HEK293 (cell line): ENCODE data around the gene MMD2.

ENCODE experiments used
- CTCF ChIA-PET: fragments of 350-600 bp; formaldehyde crosslinking; extraction: SDS; loops from one replicate; lab custom pipeline; 2021; ENCODE audit warnings: antibody characterized with exemption; lab: Yijun Ruan, JAX
- POLR2A ChIA-PET: fragments of 300-600 bp; formaldehyde crosslinking; extraction: SDS; loops from one replicate; lab custom pipeline; 2020; ENCODE audit warnings: antibody characterized with exemption, inconsistent platforms; lab: Yijun Ruan, JAX
- H3K27ac ChIP-seq: fragments of 200-500 bp; sonication (Bioruptor generic); 2 replicates; pipeline ENCODE4 v1.5.1; 2014; ENCODE audit warnings: low read depth, low read length, control low read depth, inconsistent platforms; ENCODE audit errors: extremely low read depth
- H3K36me3 ChIP-seq, 2 experiments: fragments of 200-500 bp in 1 of 2; sonication (Bioruptor generic) in 1 of 2; 1 replicate in 1 of 2; 2 replicates in 1 of 2; pipeline ENCODE4 v1.5.1; 2014 to 2017; ENCODE audit warnings: inconsistent platforms in 2 of 2, low read length in 2 of 2; ENCODE audit not compliant: control insufficient read depth in 2 of 2, insufficient read depth in 1 of 2
- H3K4me1 ChIP-seq: fragments of 200-500 bp; sonication (Bioruptor generic); 2 replicates; pipeline ENCODE4 v1.5.1; 2014; ENCODE audit warnings: mild to moderate bottlenecking, low read length, inconsistent platforms; ENCODE audit not compliant: control insufficient read depth, insufficient read depth
- H3K4me3 ChIP-seq: 2 replicates; pipeline ENCODE4 v1.5.1; 2011; ENCODE audit warnings: low read depth, mild to moderate bottlenecking, control low read depth, low read length, moderate library complexity
- H3K9me3 ChIP-seq: fragments of 200-500 bp; sonication (Bioruptor generic); 2 replicates; pipeline ENCODE4 v1.5.1; 2014; ENCODE audit warnings: low read depth, low read length, inconsistent platforms; ENCODE audit not compliant: control insufficient read depth, insufficient read depth
- BCL11A ChIP-seq: fragments of 450-650 bp; formaldehyde crosslinking; IDR thresholded peaks from 2 replicates; pipeline ENCODE4 v1.5.1; 2016; ENCODE audit warnings: low read depth, missing biosample characterization, missing genetic modification characterization
- GLI2 ChIP-seq: fragments of 450-650 bp; formaldehyde crosslinking; IDR thresholded peaks from 2 replicates; pipeline ENCODE4; 2017; ENCODE audit warnings: missing biosample characterization, missing genetic modification characterization, low read depth, borderline replicate concordance
- GLIS1 ChIP-seq: fragments of 450-650 bp; formaldehyde crosslinking; IDR thresholded peaks from 2 replicates; pipeline ENCODE4 v1.5.1; 2016; ENCODE audit warnings: missing biosample characterization, missing genetic modification characterization
- OVOL3 ChIP-seq: fragments of 450-650 bp; formaldehyde crosslinking; IDR thresholded peaks from 2 replicates; pipeline ENCODE4 v1.5.1; 2016; ENCODE audit warnings: missing biosample characterization, missing genetic modification characterization
- PRDM1 ChIP-seq: fragments of 450-650 bp; formaldehyde crosslinking; IDR thresholded peaks from 2 replicates; pipeline ENCODE4; 2016; ENCODE audit warnings: missing biosample characterization, missing genetic modification characterization
- SP7 ChIP-seq: fragments of 450-650 bp; formaldehyde crosslinking; IDR thresholded peaks from 2 replicates; pipeline ENCODE4 v1.5.1; 2016; ENCODE audit warnings: missing biosample characterization, missing genetic modification characterization
- YY1 ChIP-seq: fragments of 450-650 bp; formaldehyde crosslinking; IDR thresholded peaks from 2 replicates; pipeline ENCODE4 v1.5.1; 2018; ENCODE audit warnings: missing biosample characterization, missing genetic modification characterization
- ZBTB8A ChIP-seq: fragments of 450-650 bp; formaldehyde crosslinking; IDR thresholded peaks from 2 replicates; pipeline ENCODE4 v1.5.1; 2016; ENCODE audit warnings: missing biosample characterization, missing genetic modification characterization
- ZFP69B ChIP-seq: fragments of 450-650 bp; formaldehyde crosslinking; IDR thresholded peaks from 2 replicates; pipeline ENCODE4 v1.5.1; 2016; ENCODE audit warnings: missing biosample characterization, missing genetic modification characterization
- ZNF157 ChIP-seq: fragments of 450-650 bp; formaldehyde crosslinking; IDR thresholded peaks from 2 replicates; pipeline ENCODE4 v1.5.1; 2016; ENCODE audit warnings: missing biosample characterization, missing genetic modification characterization
- ZNF175 ChIP-seq: fragments of 450-650 bp; formaldehyde crosslinking; IDR thresholded peaks from 2 replicates; pipeline ENCODE4 v1.5.1; 2016; ENCODE audit warnings: missing biosample characterization, missing genetic modification characterization
- ZNF341 ChIP-seq: fragments of 450-650 bp; formaldehyde crosslinking; IDR thresholded peaks from 2 replicates; pipeline ENCODE4; 2016; ENCODE audit warnings: low read depth, missing biosample characterization, missing genetic modification characterization
- ZNF366 ChIP-seq: fragments of 450-650 bp; formaldehyde crosslinking; conservative IDR thresholded peaks from 2 replicates; pipeline ENCODE4 v1.5.1; 2016; ENCODE audit warnings: missing biosample characterization, missing genetic modification characterization
- ZNF501 ChIP-seq: fragments of 450-650 bp; formaldehyde crosslinking; IDR thresholded peaks from 2 replicates; pipeline ENCODE4 v1.5.1; 2016; ENCODE audit warnings: missing biosample characterization, missing genetic modification characterization
- ZNF555 ChIP-seq: fragments of 450-650 bp; formaldehyde crosslinking; conservative IDR thresholded peaks from 2 replicates; pipeline ENCODE4 v1.5.1; 2017; ENCODE audit warnings: missing biosample characterization, mild to moderate bottlenecking, missing genetic modification characterization, inconsistent platforms
- ZNF558 ChIP-seq: fragments of 450-650 bp; formaldehyde crosslinking; IDR thresholded peaks from 2 replicates; pipeline ENCODE4 v1.5.1; 2016; ENCODE audit warnings: missing biosample characterization, missing genetic modification characterization
- ZNF600 ChIP-seq: fragments of 450-650 bp; formaldehyde crosslinking; IDR thresholded peaks from 2 replicates; pipeline ENCODE4 v1.5.1; 2016; ENCODE audit warnings: missing biosample characterization, missing genetic modification characterization
- TF ChIP-seq, protein P1 (sequence below): fragments of 450-650 bp; formaldehyde crosslinking; IDR thresholded peaks from 2 replicates; pipeline ENCODE4 v1.5.1; 2016; ENCODE audit warnings: missing biosample characterization, missing genetic modification characterization
- TF ChIP-seq, protein P2 (sequence below): fragments of 450-650 bp; formaldehyde crosslinking; IDR thresholded peaks from 2 replicates; pipeline ENCODE4 v1.5.0; 2017; ENCODE audit warnings: missing biosample characterization, missing genetic modification characterization, borderline replicate concordance
- TF ChIP-seq, protein P3 (sequence below): fragments of 450-650 bp; IDR thresholded peaks from 2 replicates; pipeline ENCODE4 v1.5.1; 2018; ENCODE audit warnings: missing biosample characterization, missing genetic modification characterization
- TF ChIP-seq, protein P4 (sequence below): fragments of 450-650 bp; formaldehyde crosslinking; IDR thresholded peaks from 2 replicates; pipeline ENCODE4 v1.5.1; 2016; ENCODE audit warnings: missing biosample characterization, missing genetic modification characterization

MMD2 gene

DNA sequence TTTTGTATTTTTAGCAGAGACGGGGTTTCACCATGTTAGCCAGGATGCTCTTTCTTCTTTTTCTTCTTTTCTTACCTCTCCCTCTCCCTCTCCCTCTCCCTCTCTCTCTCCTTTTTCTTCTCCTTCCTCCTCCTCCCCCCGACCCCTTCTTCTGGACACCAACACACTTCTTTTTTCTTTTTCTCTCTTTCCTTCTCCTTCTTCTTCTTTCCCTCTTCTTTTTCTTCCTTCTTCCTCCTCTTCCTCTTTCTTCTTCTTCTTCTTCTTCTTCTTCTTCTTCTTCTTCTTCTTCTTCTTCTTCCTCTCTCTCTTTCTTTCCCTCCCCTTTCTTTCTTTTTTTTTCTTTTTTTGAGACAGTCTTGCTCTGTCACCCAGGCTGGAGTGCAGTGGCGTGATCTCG is 14.0 kb downstream of the MMD2 start:
- Histone ChIP-seq H3K36me3 (no peaks in the 10 kb centered on the region), H3K9me3 (no peaks in the 10 kb centered on the region), H3K4me1 (no peaks in the 10 kb centered on the region), H3K27ac (no peak overlapping the region), H3K4me3 (no peak overlapping the region)
- POLR2A ChIA-PET = no interaction called here
- TF ChIP-seq SP7 (tag by site-specific recombination) (no peak), ZNF501 (tag by site-specific recombination) (no peak), ZBTB8A (tag by site-specific recombination) (no peak), ZNF366 (tag by site-specific recombination) (peak; percentile 55), ZFP69B (tag by site-specific recombination) (no peak), ZNF175 (tag by site-specific recombination) (no peak), ZNF558 (tag by site-specific recombination) (no peak), BCL11A (no peak), ZNF157 (tag by site-specific recombination) (no peak), ZNF555 (no peak)
- TF ChIP-seq, protein P1, sequence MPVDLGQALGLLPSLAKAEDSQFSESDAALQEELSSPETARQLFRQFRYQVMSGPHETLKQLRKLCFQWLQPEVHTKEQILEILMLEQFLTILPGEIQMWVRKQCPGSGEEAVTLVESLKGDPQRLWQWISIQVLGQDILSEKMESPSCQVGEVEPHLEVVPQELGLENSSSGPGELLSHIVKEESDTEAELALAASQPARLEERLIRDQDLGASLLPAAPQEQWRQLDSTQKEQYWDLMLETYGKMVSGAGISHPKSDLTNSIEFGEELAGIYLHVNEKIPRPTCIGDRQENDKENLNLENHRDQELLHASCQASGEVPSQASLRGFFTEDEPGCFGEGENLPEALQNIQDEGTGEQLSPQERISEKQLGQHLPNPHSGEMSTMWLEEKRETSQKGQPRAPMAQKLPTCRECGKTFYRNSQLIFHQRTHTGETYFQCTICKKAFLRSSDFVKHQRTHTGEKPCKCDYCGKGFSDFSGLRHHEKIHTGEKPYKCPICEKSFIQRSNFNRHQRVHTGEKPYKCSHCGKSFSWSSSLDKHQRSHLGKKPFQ = 0 out of 2 replicates have a peak, but pooled peaks have one; percentile 2
- TF ChIP-seq, protein P2, sequence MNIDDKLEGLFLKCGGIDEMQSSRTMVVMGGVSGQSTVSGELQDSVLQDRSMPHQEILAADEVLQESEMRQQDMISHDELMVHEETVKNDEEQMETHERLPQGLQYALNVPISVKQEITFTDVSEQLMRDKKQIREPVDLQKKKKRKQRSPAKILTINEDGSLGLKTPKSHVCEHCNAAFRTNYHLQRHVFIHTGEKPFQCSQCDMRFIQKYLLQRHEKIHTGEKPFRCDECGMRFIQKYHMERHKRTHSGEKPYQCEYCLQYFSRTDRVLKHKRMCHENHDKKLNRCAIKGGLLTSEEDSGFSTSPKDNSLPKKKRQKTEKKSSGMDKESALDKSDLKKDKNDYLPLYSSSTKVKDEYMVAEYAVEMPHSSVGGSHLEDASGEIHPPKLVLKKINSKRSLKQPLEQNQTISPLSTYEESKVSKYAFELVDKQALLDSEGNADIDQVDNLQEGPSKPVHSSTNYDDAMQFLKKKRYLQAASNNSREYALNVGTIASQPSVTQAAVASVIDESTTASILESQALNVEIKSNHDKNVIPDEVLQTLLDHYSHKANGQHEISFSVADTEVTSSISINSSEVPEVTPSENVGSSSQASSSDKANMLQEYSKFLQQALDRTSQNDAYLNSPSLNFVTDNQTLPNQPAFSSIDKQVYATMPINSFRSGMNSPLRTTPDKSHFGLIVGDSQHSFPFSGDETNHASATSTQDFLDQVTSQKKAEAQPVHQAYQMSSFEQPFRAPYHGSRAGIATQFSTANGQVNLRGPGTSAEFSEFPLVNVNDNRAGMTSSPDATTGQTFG (tag by site-specific recombination) = no peak
- TF ChIP-seq, protein P3, sequence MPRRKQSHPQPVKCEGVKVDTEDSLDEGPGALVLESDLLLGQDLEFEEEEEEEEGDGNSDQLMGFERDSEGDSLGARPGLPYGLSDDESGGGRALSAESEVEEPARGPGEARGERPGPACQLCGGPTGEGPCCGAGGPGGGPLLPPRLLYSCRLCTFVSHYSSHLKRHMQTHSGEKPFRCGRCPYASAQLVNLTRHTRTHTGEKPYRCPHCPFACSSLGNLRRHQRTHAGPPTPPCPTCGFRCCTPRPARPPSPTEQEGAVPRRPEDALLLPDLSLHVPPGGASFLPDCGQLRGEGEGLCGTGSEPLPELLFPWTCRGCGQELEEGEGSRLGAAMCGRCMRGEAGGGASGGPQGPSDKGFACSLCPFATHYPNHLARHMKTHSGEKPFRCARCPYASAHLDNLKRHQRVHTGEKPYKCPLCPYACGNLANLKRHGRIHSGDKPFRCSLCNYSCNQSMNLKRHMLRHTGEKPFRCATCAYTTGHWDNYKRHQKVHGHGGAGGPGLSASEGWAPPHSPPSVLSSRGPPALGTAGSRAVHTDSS = peak; percentile 81
- CTCF ChIA-PET = no interaction called here

DNA sequence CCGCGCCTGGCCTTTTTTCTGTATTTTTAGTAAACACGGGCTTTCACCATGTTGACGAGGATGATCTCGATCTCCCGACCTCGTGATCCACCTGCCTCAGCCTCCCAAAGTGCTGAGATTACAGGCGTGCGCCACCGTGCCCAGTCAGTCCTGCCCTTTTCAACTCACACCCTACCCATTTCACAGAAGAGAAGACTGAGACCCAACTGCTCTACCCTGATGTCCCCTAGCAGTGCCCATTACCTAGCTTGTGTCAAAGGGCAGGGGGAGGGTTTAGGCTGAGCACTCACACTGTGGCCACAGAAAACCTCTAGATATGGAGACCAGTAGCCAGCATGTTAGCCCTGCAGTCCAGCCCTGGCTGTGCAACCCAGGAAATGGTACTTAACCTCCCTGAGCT is 15.7 kb downstream of the MMD2 start:
- CTCF ChIA-PET = no interaction called here
- POLR2A ChIA-PET = interaction anchor here (0.7 kb wide), 1 partner anchor 313 kb away, joined by 3 read pairs; no protein-coding TSS in a partner anchor

More for the DNA sequence above, 15.7 kb downstream of the MMD2 start:
- no peaks in the 10 kb centered on the region for H3K36me3 ChIP-seq
- TF ChIP-seq YY1 (tag by site-specific recombination) (no peak), ZNF600 (tag by site-specific recombination) (no peak), OVOL3 (tag by site-specific recombination) (no peak), ZBTB8A (tag by site-specific recombination) (no peak), PRDM1 (no peak), GLIS1 (tag by site-specific recombination) (no peak), GLI2 (no peak), ZNF341 (tag by site-specific recombination) (no peak)
- TF ChIP-seq, protein P4, sequence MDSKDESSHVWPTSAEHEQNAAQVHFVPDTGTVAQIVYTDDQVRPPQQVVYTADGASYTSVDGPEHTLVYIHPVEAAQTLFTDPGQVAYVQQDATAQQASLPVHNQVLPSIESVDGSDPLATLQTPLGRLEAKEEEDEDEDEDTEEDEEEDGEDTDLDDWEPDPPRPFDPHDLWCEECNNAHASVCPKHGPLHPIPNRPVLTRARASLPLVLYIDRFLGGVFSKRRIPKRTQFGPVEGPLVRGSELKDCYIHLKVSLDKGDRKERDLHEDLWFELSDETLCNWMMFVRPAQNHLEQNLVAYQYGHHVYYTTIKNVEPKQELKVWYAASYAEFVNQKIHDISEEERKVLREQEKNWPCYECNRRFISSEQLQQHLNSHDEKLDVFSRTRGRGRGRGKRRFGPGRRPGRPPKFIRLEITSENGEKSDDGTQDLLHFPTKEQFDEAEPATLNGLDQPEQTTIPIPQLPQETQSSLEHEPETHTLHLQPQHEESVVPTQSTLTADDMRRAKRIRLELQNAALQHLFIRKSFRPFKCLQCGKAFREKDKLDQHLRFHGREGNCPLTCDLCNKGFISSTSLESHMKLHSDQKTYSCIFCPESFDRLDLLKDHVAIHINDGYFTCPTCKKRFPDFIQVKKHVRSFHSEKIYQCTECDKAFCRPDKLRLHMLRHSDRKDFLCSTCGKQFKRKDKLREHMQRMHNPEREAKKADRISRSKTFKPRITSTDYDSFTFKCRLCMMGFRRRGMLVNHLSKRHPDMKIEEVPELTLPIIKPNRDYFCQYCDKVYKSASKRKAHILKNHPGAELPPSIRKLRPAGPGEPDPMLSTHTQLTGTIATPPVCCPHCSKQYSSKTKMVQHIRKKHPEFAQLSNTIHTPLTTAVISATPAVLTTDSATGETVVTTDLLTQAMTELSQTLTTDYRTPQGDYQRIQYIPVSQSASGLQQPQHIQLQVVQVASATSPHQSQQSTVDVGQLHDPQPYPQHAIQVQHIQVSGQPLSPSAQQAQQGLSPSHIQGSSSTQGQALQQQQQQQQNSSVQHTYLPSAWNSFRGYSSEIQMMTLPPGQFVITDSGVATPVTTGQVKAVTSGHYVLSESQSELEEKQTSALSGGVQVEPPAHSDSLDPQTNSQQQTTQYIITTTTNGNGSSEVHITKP = no peak
- TF ChIP-seq, all 188 proteins: peak for 0
- Histone ChIP-seq H3K27ac (no peak overlapping the region), H3K4me3 (no peak overlapping the region), H3K4me1 (no peaks in the 10 kb centered on the region), H3K9me3 (no peaks in the 10 kb centered on the region)
